ENCODE data around the gene COL4A6.

DNA sequence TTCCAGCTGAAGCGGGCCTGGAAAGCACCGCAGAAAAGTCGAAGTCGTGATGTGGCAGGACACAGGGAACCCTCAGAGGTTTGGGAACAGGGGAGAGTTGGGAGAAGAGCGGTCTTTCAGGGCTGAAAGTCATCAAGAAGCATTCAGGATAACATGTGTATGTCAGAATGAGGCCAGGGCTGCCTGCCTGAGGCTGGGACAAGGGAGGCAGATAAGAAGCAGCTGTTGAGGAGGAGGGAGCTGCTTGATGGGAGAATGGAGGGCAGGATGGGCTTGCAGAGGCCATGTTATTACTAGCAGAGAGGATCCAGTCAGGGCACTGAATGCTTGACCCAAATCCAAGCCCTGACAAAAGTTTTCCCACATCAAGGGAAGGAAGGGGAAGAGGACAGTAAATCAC lies 214.6 kb downstream of the COL4A6 start:
- TF ChIP-seq, protein P1, sequence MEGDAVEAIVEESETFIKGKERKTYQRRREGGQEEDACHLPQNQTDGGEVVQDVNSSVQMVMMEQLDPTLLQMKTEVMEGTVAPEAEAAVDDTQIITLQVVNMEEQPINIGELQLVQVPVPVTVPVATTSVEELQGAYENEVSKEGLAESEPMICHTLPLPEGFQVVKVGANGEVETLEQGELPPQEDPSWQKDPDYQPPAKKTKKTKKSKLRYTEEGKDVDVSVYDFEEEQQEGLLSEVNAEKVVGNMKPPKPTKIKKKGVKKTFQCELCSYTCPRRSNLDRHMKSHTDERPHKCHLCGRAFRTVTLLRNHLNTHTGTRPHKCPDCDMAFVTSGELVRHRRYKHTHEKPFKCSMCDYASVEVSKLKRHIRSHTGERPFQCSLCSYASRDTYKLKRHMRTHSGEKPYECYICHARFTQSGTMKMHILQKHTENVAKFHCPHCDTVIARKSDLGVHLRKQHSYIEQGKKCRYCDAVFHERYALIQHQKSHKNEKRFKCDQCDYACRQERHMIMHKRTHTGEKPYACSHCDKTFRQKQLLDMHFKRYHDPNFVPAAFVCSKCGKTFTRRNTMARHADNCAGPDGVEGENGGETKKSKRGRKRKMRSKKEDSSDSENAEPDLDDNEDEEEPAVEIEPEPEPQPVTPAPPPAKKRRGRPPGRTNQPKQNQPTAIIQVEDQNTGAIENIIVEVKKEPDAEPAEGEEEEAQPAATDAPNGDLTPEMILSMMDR (IDR thresholded peaks at IDR 0.05) = no peak
- no peak for TF ChIP-seq POLR2A (IDR thresholded peaks at IDR 0.05)
